Measurements from ENCODE around the gene STRIP2.
"Not testable (repeated sequence)": the region's sequence is repeated elsewhere in the genome, so short reads cannot be mapped to it uniquely, and the experiment has no call there.

Gene STRIP2

GRCh38 chr7:129457101-129457500, 22.9 kb downstream of the STRIP2 start:
- DNase-seq: no peak

GRCh38 chr7:129458171-129458570, 23.9 kb downstream of the STRIP2 start:
- no peak for DNase-seq

- no peak for DNase-seq
These were observed 27.6 kb downstream of the STRIP2 start for GRCh38 chr7:129461809-129462208.

GRCh38 chr7:129462420-129462819, 28.2 kb downstream of the STRIP2 start:
- no peak for DNase-seq

- no peak for DNase-seq
These were observed 30.0 kb downstream of the STRIP2 start for GRCh38 chr7:129464194-129464593.

GRCh38 chr7:129465080-129465479, 30.8 kb downstream of the STRIP2 start:
- DNase-seq: no peak

GRCh38 chr7:129466796-129467195, 32.6 kb downstream of the STRIP2 start:
- DNase-seq: no peak

GRCh38 chr7:129468087-129468486, 33.9 kb downstream of the STRIP2 start:
- no peak for DNase-seq

GRCh38 chr7:129468547-129468946, 34.3 kb downstream of the STRIP2 start:
- DNase-seq: no peak

- DNase-seq: no peak
These were observed 35.7 kb downstream of the STRIP2 start for GRCh38 chr7:129469930-129470329.

GRCh38 chr7:129470411-129470810, 36.2 kb downstream of the STRIP2 start:
- no peak for DNase-seq

- no peak for DNase-seq
These were observed 37.2 kb downstream of the STRIP2 start for GRCh38 chr7:129471402-129471827.

- not testable (repeated sequence) for DNase-seq
These were observed 41.7 kb downstream of the STRIP2 start for GRCh38 chr7:129475931-129476330.

- not testable (repeated sequence) for DNase-seq
These were observed 42.2 kb downstream of the STRIP2 start for GRCh38 chr7:129476398-129476797.

- no peak for DNase-seq
These were observed 45.6 kb downstream of the STRIP2 start for GRCh38 chr7:129479831-129480230.

GRCh38 chr7:129480674-129481363, 46.6 kb downstream of the STRIP2 start:
- DNase-seq: no peak

GRCh38 chr7:129481376-129481775, 47.1 kb downstream of the STRIP2 start:
- not testable (repeated sequence) for DNase-seq

GRCh38 chr7:129482781-129483180, 48.5 kb downstream of the STRIP2 start:
- DNase-seq: no peak

GRCh38 chr7:129489491-129489890, 55.3 kb downstream of the STRIP2 start:
- DNase-seq: no peak

GRCh38 chr7:129492391-129492790, 58.2 kb downstream of the STRIP2 start:
- DNase-seq: no peak

GRCh38 chr7:129493555-129493954, 59.3 kb downstream of the STRIP2 start:
- DNase-seq: peak in 1 of 2 donors; percentile 29

- peak in 1 of 2 donors; percentile 30 for DNase-seq
These were observed 59.8 kb downstream of the STRIP2 start for GRCh38 chr7:129494041-129494440.

- no peak for DNase-seq
These were observed 61.8 kb downstream of the STRIP2 start for GRCh38 chr7:129495987-129496386.

GRCh38 chr7:129496653-129497052, 62.4 kb downstream of the STRIP2 start:
- no peak for DNase-seq

GRCh38 chr7:129497156-129497555, 62.9 kb downstream of the STRIP2 start:
- no peak for DNase-seq

Data from CD4-positive, alpha-beta T cell treated with Interleukin-1 beta for 1 hour (primary cell).